B cell (primary cell): Measurements from ENCODE around the gene ATP10B.

Source experiments
- CTCF ChIP-seq: fragments of 200-600 bp; IDR thresholded peaks from one replicate; pipeline ENCODE4 v1.8.0; 2022; ENCODE audit warnings: antibody characterized with exemption, mild to moderate bottlenecking
- EZH2 ChIP-seq: IDR thresholded peaks from 2 replicates; pipeline ENCODE4 v1.6.1; 2012; ENCODE audit warnings: borderline replicate concordance, low read depth, mild to moderate bottlenecking, moderate library complexity, low read length; ENCODE audit not compliant: insufficient read depth, poor library complexity, severe bottlenecking

- no peak for TF ChIP-seq CTCF
- TF ChIP-seq EZH2: no peak
Observed at GRCh38 chr5:160619381-160619780, 232.6 kb downstream of the ATP10B start.
